NB4 (cell line): ENCODE measurements around the gene CKMT2.

Experiments used
- CTCF ChIP-seq: IDR thresholded peaks from one replicate; pipeline ENCODE4 v1.5.1; 2012; ENCODE audit warnings: low read depth, low read length
- MAX ChIP-seq: IDR thresholded peaks from 2 replicates; pipeline ENCODE4 v1.6.1; 2011; ENCODE audit warnings: low read depth, low read length
- POLR2A ChIP-seq: IDR thresholded peaks from 2 replicates; pipeline ENCODE4 v1.6.1; 2011; ENCODE audit warnings: mild to moderate bottlenecking; ENCODE audit not compliant: insufficient read length; ENCODE audit errors: extremely low read depth

- TF ChIP-seq CTCF (no peak), POLR2A (no peak), MAX (no peak)
Observed at GRCh38 chr5:81225463-81225862, 7.7 kb upstream of the CKMT2 start.
